B cell (primary cell): ENCODE data around the gene COG4. TPM values are rescaled to one million over a fixed set of nuclear protein-coding genes. Genes with fewer than 3 reads are reported as not detected.

Experiments used
- ATAC-seq: fragments of 200-7000 bp; cut with Tn5 transposase; one replicate; pipeline ENCODE4 v1.10.0; 2021; ENCODE audit warnings: low read depth, mild to moderate bottlenecking, moderate number of reproducible peaks, moderate library complexity
- CTCF ChIA-PET: fragments of 350-600 bp; sonication (Branson Sonifier 250); formaldehyde crosslinking; loops from one replicate; lab custom pipeline; 2021; ENCODE audit warnings: antibody characterized with exemption, inconsistent platforms; lab: Charles Lee
- POLR2A ChIA-PET: fragments of 350-600 bp; sonication (Branson Sonifier 250); formaldehyde crosslinking; loops from one replicate; lab custom pipeline; 2021; ENCODE audit warnings: antibody characterized with exemption; lab: Charles Lee
- DNase-seq: peaks from one replicate; pipeline ENCODE4 v3.0.0; 2013
- H2AFZ ChIP-seq: 2 replicates; pipeline ENCODE4 v1.6.1; 2012; ENCODE audit warnings: mild to moderate bottlenecking, low read depth, low read length; ENCODE audit not compliant: insufficient read depth, poor library complexity, severe bottlenecking
- H3K27ac ChIP-seq, 2 donors: 1 replicate in 1 of 2; 2 replicates in 1 of 2; pipeline ENCODE4 v1.5.1; 2012 to 2013; ENCODE audit warnings: low read length in 2 of 2, mild to moderate bottlenecking in 2 of 2, moderate library complexity in 1 of 2
- H3K27me3 ChIP-seq, 4 experiments: fragments of 200-600 bp in 1 of 4; sonication (generic) in 1 of 4; replicated peaks in 1 of 4; 1 replicate in 2 of 4; 2 replicates in 2 of 4; pipeline versions ENCODE4 v1.6.1 to v1.7.0; 2013 to 2016; ENCODE audit warnings: low read length in 3 of 4, mild to moderate bottlenecking in 2 of 4, mixed read lengths in 1 of 4, moderate library complexity in 1 of 4; ENCODE audit not compliant: insufficient read depth in 4 of 4, control insufficient read depth in 3 of 4; ENCODE audit errors: control extremely low read depth in 1 of 4
- H3K36me3 ChIP-seq, 2 experiments: replicated peaks in 1 of 2; 1 replicate in 1 of 2; 2 replicates in 1 of 2; pipeline versions ENCODE4 v1.6.1 to v1.7.1; 2013; ENCODE audit warnings: low read length in 1 of 2; ENCODE audit not compliant: insufficient read depth in 2 of 2, control insufficient read depth in 1 of 2; ENCODE audit errors: control extremely low read depth in 1 of 2, extremely low read depth in 1 of 2
- H3K4me1 ChIP-seq, 2 donors: fragments of 200-600 bp in 1 of 2; sonication (generic) in 1 of 2; 1 replicate in 1 of 2; 2 replicates in 1 of 2; pipeline versions ENCODE4 v1.5.1 to v1.6.1; 2013 to 2017; ENCODE audit warnings: low read length in 2 of 2; ENCODE audit not compliant: control insufficient read depth in 2 of 2, insufficient read depth in 2 of 2
- H3K4me2 ChIP-seq: replicated peaks from 2 replicates; pipeline ENCODE3; 2012; ENCODE audit warnings: mild to moderate bottlenecking, low read depth, low read length; ENCODE audit not compliant: poor library complexity, severe bottlenecking
- H3K4me3 ChIP-seq, 5 experiments: fragments of 200-600 bp in 1 of 5; sonication (generic) in 1 of 5; 1 replicate in 3 of 5; 2 replicates in 2 of 5; pipeline versions ENCODE4 v1.5.1 to v1.7.0; 2011 to 2016; ENCODE audit warnings: low read length in 4 of 5, mild to moderate bottlenecking in 4 of 5, low read depth in 2 of 5, control low read depth in 1 of 5, moderate library complexity in 1 of 5; ENCODE audit not compliant: insufficient read depth in 1 of 5; ENCODE audit errors: control extremely low read depth in 1 of 5, extremely low read depth in 1 of 5
- H3K79me2 ChIP-seq: fragments of 200-600 bp; sonication (generic); one replicate; pipeline ENCODE4 v1.6.0; 2016; ENCODE audit warnings: low read length; ENCODE audit not compliant: control insufficient read depth, insufficient read depth
- H3K9ac ChIP-seq: fragments of 200-600 bp; sonication (generic); 2 replicates; pipeline ENCODE4 v1.6.1; 2017; ENCODE audit warnings: mild to moderate bottlenecking, low read length, moderate library complexity
- H3K9me3 ChIP-seq, 3 donors: one replicate each; pipeline versions ENCODE4 v1.6.1 to v1.7.1; 2013; ENCODE audit warnings: low read length in 2 of 3; ENCODE audit not compliant: control insufficient read depth in 2 of 3, insufficient read depth in 1 of 3; ENCODE audit errors: control extremely low read depth in 1 of 3
- H4K20me1 ChIP-seq: 2 replicates; pipeline ENCODE4 v1.6.0; 2012; ENCODE audit warnings: mild to moderate bottlenecking, low read length; ENCODE audit not compliant: insufficient read depth, control insufficient read depth, poor library complexity, severe bottlenecking
- H3K27ac Mint-ChIP-seq: one replicate; pipeline ENCODE4 v1.8.0; 2021; ENCODE audit warnings: mixed read lengths
- H3K27me3 Mint-ChIP-seq: one replicate; pipeline ENCODE4 v1.8.0; 2021; ENCODE audit warnings: mixed read lengths
- H3K4me1 Mint-ChIP-seq: one replicate; pipeline ENCODE4 v1.8.0; 2021; ENCODE audit warnings: mixed read lengths
- H3K4me3 Mint-ChIP-seq: one replicate; pipeline ENCODE4 v1.8.0; 2021; ENCODE audit warnings: mixed read lengths
- H3K9me3 Mint-ChIP-seq: one replicate; pipeline ENCODE4 v1.8.0; 2022; ENCODE audit warnings: mixed read lengths; ENCODE audit not compliant: insufficient read depth
- EZH2 ChIP-seq: IDR thresholded peaks from 2 replicates; pipeline ENCODE4 v1.6.1; 2012; ENCODE audit warnings: borderline replicate concordance, low read depth, mild to moderate bottlenecking, moderate library complexity, low read length; ENCODE audit not compliant: insufficient read depth, poor library complexity, severe bottlenecking
- WGBS: methylation state at CpG from one replicate; pipeline ENCODE4 v1.1.5; 2013; ENCODE audit warnings: missing lambda C conversion rate; ENCODE audit not compliant: insufficient coverage; 5-methylcytosine and 5-hydroxymethylcytosine counted together
- intact Hi-C: fragments of 100-400 bp; cut with micrococcal nuclease; formaldehyde crosslinking; loops from one replicate; pipeline ENCODE4 v1.10.0; 2022
- polyA plus RNA-seq: library from polyadenylated mRNA; depleted of rRNA; stranded (reverse); fragments of >200 nt; gene quantifications from 2 replicates; pipeline ENCODE4 v1.2.3, GENCODE V29; 2012
- total RNA-seq, 2 donors: library from RNA; stranded (reverse); fragments of 120-200 nt in 1 of 2; gene quantifications; 1 replicate in 1 of 2; 2 replicates in 1 of 2; pipeline versions ENCODE4 v1.2.3 to v1.2.4, GENCODE V29; 2013 to 2022
- TF ChIP-seq, protein P1 (sequence below): fragments of 200-600 bp; IDR thresholded peaks from one replicate; pipeline ENCODE4 v1.8.0; 2022; ENCODE audit warnings: antibody characterized with exemption, mild to moderate bottlenecking

Gene COG4
- total and polyA plus RNA-seq, 2 donors (not counting 1 experiment from before 2014, with no cell fraction given): 49.4 to 60.6 TPM

DNA sequence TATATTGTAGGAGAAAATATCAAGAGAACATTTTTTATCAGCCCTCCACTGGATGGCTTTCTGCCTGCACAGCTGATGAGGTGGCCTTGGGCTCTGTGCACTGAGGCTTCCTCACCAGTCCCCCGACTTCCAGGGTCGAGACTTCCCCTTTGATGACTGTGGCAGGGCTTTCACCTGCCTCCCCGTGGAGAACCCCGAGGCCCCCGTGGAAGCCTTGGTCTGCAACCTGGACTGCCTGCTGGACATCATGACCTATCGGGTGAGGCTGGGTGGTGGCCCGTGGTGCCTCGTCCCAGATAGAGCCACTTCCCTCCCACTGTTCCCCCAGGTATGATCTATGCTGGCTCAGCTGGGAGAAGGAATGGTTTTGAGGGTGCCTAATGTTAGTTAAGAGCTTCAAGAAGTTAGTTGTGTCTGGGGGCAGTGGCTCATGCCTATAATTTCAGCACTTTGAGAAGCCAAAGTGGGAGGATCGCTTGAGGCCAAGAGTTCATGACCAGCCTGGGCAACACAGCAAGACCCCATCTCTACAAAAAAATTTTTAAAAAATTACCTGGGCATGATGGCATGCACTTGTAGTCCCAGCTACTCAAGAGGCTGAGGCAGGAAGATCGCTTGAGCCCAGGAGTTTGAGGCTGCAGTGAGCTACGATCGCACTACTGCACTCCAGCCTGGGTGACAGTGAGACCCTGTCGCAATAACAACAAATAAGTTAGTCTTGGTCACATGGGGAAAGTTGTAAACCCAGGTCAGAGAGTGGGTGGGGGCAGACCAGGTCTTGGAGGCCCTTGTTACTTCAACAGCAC lies 57.2 kb downstream of the COG4 start:
- H3K27ac ChIP-seq: no peak overlapping the region
- no peaks in the 10 kb centered on the region for H3K27me3 ChIP-seq
- Mint-ChIP-seq H3K9me3 (no peaks in the 10 kb centered on the region), H3K4me1 (no peaks in the 10 kb centered on the region), H3K27me3 (no peaks in the 10 kb centered on the region), H3K4me3 (no peak overlapping the region), H3K27ac (no peak overlapping the region)
- H3K9me3 ChIP-seq: no peaks in the 10 kb centered on the region
- H4K20me1 ChIP-seq: no peaks in the 10 kb centered on the region
- POLR2A ChIA-PET: no interaction called here
- no peak overlapping the region for H2AFZ ChIP-seq
- H3K4me2 ChIP-seq: no peak overlapping the region
- H3K9ac ChIP-seq: no peak overlapping the region
- ATAC-seq (no peak), DNase-seq (no peak)
- 95% methylated on average over 12 of the region's 13 CpGs for WGBS
- H3K36me3 ChIP-seq: peaks cover 0 to 10% of the 10 kb centered on the region in 2 experiments
- CTCF ChIA-PET: interaction anchor here (1.7 kb wide), 1 partner anchor 86 kb away, joined by 4 read pairs; no protein-coding TSS in a partner anchor
- intact Hi-C loops: no loop called here
- TF ChIP-seq, protein P1, sequence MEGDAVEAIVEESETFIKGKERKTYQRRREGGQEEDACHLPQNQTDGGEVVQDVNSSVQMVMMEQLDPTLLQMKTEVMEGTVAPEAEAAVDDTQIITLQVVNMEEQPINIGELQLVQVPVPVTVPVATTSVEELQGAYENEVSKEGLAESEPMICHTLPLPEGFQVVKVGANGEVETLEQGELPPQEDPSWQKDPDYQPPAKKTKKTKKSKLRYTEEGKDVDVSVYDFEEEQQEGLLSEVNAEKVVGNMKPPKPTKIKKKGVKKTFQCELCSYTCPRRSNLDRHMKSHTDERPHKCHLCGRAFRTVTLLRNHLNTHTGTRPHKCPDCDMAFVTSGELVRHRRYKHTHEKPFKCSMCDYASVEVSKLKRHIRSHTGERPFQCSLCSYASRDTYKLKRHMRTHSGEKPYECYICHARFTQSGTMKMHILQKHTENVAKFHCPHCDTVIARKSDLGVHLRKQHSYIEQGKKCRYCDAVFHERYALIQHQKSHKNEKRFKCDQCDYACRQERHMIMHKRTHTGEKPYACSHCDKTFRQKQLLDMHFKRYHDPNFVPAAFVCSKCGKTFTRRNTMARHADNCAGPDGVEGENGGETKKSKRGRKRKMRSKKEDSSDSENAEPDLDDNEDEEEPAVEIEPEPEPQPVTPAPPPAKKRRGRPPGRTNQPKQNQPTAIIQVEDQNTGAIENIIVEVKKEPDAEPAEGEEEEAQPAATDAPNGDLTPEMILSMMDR: no peak
- TF ChIP-seq EZH2: no peak
- H3K79me2 ChIP-seq: peaks cover 7% of the 10 kb centered on the region
- no peak overlapping the region for H3K4me3 ChIP-seq
- H3K4me1 ChIP-seq: no peaks in the 10 kb centered on the region

DNA sequence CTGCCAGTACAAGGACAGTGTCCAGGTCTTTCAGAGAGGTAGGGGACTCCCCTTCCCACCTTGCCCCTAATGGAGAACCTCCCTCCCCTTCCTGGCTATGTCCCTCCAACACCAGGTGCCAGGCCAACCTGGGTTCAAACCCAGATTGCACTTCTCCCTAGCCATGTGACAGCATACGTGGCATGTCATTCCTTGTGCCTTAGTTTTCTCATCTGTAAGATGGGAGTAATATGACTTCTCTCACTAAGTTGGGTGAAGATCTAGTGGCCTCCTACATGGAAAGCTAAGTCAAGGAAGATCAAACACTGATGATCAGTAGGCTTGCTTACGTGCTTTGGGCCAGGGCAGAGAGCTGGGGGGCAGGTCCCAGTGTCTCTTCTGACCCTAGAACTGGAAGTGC lies 60.1 kb downstream of the COG4 start:
- Mint-ChIP-seq H3K4me3 (no peak overlapping the region), H3K9me3 (no peaks in the 10 kb centered on the region), H3K27me3 (no peaks in the 10 kb centered on the region), H3K4me1 (no peaks in the 10 kb centered on the region), H3K27ac (no peak overlapping the region)
- ATAC-seq (no peak), DNase-seq (no peak)
- Histone ChIP-seq H3K9ac (no peak overlapping the region), H3K27me3 (no peaks in the 10 kb centered on the region), H3K4me3 (no peak overlapping the region), H3K4me1 (no peaks in the 10 kb centered on the region), H2AFZ (no peak overlapping the region), H3K9me3 (no peaks in the 10 kb centered on the region), H3K4me2 (no peak overlapping the region), H4K20me1 (no peaks in the 10 kb centered on the region), H3K27ac (no peak overlapping the region), H3K79me2 (peaks cover 13% of the 10 kb centered on the region), H3K36me3 (peaks cover 0 to 10% of the 10 kb centered on the region in 2 experiments)
- ChIA-PET POLR2A (interaction anchor here (0.6 kb wide), 1 partner anchor 11 kb away, joined by 8 read pairs; no protein-coding TSS in a partner anchor), CTCF (interaction anchor here (1.2 kb wide), 1 partner anchor 68 kb away, joined by 3 read pairs; no protein-coding TSS in a partner anchor)
- 100% methylated on average over 1 of the region's 2 CpGs for WGBS
- no peak for TF ChIP-seq EZH2
- TF ChIP-seq, protein P1: no peak
- intact Hi-C loops: no loop called here
